Measurements from ENCODE around the gene ADAMTS18. TPM values are rescaled to one million over a fixed set of nuclear protein-coding genes. Genes with fewer than 3 reads are reported as not detected.

The ADAMTS18 gene
- total and polyA plus RNA-seq, 4 donors: under 0.01 to 0.17 TPM; not detected in 2

DNA sequence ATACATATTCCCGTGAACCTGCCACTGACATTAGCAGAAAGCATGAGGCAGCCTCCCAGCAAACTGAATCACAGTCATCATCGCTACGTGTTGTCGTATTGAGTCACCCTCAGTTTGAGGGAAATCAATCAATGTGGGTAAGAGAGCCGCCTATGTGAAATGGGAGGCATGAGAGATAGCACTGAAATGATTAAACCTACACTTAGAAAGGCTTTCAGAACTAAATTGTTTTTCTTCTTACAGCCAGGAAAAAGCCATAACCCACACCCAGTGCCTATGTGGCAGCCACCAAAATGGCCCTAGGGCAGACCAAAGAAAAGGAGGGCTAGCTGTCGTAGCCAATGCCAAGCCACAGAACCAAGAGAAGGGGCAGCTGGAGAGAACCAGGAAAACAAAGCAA lies 90.5 kb downstream of the ADAMTS18 start:
- no peak overlapping the region for H3K4me3 ChIP-seq (ENCODE audit: low read depth in 1 of 3, low read length in 3 of 3)
- H3K36me3 ChIP-seq (ENCODE audit: control insufficient read depth in 4 of 4, insufficient read depth in 3 of 4, low read depth in 1 of 4, low read length in 3 of 4): no peaks in the 10 kb centered on the region
- H3K9me3 ChIP-seq (ENCODE audit: control insufficient read depth in 4 of 4, low read length in 3 of 4): no peaks in the 10 kb centered on the region
- no peak for DNase-seq (ENCODE audit: low spot score)
- TF ChIP-seq RXRA (IDR thresholded peaks at IDR 0.05) (no peak), HNF4A (conservative IDR thresholded peaks at IDR 0.05) (no peak), HNF4G (IDR thresholded peaks at IDR 0.05) (no peak), YY1 (IDR thresholded peaks at IDR 0.05) (no peak), SP1 (IDR thresholded peaks at IDR 0.05) (no peak)
- H3K27ac ChIP-seq (ENCODE audit: low read depth in 1 of 2, low read length in 2 of 2): no peak overlapping the region
- no peaks in the 10 kb centered on the region for H3K4me1 ChIP-seq (ENCODE audit: control insufficient read depth in 4 of 4, insufficient read depth in 4 of 4, low read length in 3 of 4)
- WGBS: 78% methylated on average over 6 of the region's 6 CpGs
- H3K27me3 ChIP-seq (ENCODE audit: control insufficient read depth in 4 of 4, insufficient read depth in 4 of 4, low read length in 3 of 4): peaks cover 0 to 2% (median 0%) of the 10 kb centered on the region in 4 donors
- H3K9ac ChIP-seq (ENCODE audit: low read depth in 1 of 2, low read length in 2 of 2): no peak overlapping the region

DNA sequence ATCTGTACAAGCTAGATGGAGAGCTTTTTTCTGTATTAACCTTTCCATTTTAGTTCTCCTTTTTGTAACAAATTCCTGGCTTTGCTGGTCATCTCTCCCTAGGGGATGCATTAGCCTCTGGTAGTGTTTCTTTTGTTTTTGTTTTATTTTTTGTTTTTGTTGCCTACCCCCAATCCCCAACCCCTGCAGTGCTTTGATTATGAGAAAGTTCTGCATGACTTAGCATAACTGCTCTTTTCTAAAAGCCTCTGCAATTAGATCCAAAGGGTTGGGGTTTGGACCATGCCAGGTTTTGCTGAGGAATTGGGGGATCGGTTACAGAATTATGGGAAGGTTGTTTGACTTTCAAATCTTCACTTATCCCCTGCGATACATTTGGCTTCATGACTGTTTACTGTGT lies 98.2 kb downstream of the ADAMTS18 start:
- 67% methylated on average over 2 of the region's 2 CpGs for WGBS
- Histone ChIP-seq H3K27me3 (ENCODE audit: control insufficient read depth in 4 of 4, insufficient read depth in 4 of 4, low read length in 3 of 4) (no peaks in the 10 kb centered on the region), H3K4me3 (ENCODE audit: low read depth in 1 of 3, low read length in 3 of 3) (no peak overlapping the region), H3K4me1 (ENCODE audit: control insufficient read depth in 4 of 4, insufficient read depth in 4 of 4, low read length in 3 of 4) (no peaks in the 10 kb centered on the region), H3K36me3 (ENCODE audit: control insufficient read depth in 4 of 4, insufficient read depth in 3 of 4, low read depth in 1 of 4, low read length in 3 of 4) (no peaks in the 10 kb centered on the region), H3K9me3 (ENCODE audit: control insufficient read depth in 4 of 4, low read length in 3 of 4) (no peaks in the 10 kb centered on the region), H3K27ac (ENCODE audit: low read depth in 1 of 2, low read length in 2 of 2) (no peak overlapping the region), H3K9ac (ENCODE audit: low read depth in 1 of 2, low read length in 2 of 2) (no peak overlapping the region)
- TF ChIP-seq RAD21 (IDR thresholded peaks at IDR 0.05) (no peak), HNF4G (IDR thresholded peaks at IDR 0.05) (no peak), TAF1 (conservative IDR thresholded peaks at IDR 0.05) (no peak)
- no peak for DNase-seq (ENCODE audit: low spot score)

DNA sequence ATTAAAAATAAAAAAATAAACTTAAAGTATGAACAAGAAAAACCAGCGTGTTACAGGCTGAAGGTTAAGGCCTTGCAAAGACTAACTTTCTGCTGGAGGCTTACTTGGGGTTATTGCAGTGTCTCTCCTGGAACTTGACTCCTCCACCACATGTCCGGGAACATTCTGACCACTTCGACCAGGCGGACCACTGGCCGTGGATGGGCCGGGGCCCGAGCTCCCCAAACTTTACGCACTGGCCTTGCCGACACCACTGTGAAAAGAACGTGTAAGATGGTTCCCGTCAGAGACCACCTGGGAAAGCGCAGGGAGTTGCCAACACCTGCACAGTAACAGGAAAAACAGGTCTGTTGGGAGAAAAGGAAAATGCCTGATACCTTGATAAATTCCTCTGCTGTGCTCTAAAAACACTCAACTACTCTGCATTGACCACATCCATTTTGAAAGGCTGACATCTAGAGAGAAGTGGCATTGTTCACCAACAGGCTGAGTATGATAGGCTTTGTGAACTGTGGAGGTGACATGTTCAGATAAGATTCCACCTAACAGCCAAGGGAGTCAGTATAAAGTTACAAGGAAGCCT lies 99.1 kb downstream of the ADAMTS18 start:
- no peaks in the 10 kb centered on the region for H3K36me3 ChIP-seq (ENCODE audit: control insufficient read depth in 4 of 4, insufficient read depth in 3 of 4, low read depth in 1 of 4, low read length in 3 of 4)
- H3K9ac ChIP-seq (ENCODE audit: low read depth in 1 of 2, low read length in 2 of 2): no peak overlapping the region
- TF ChIP-seq NR2F2 (IDR thresholded peaks at IDR 0.05) (no peak), SP1 (IDR thresholded peaks at IDR 0.05) (no peak), EGR1 (IDR thresholded peaks at IDR 0.05; ENCODE audit: low read depth in 2 of 2) (no peak), RAD21 (IDR thresholded peaks at IDR 0.05) (no peak), YY1 (IDR thresholded peaks at IDR 0.05) (no peak), TAF1 (conservative IDR thresholded peaks at IDR 0.05) (no peak), FOXA1 (IDR thresholded peaks at IDR 0.05) (no peak), HNF4G (IDR thresholded peaks at IDR 0.05) (no peak), RXRA (IDR thresholded peaks at IDR 0.05) (no peak), JUND (IDR thresholded peaks at IDR 0.05) (no peak)
- TF ChIP-seq, protein P1, sequence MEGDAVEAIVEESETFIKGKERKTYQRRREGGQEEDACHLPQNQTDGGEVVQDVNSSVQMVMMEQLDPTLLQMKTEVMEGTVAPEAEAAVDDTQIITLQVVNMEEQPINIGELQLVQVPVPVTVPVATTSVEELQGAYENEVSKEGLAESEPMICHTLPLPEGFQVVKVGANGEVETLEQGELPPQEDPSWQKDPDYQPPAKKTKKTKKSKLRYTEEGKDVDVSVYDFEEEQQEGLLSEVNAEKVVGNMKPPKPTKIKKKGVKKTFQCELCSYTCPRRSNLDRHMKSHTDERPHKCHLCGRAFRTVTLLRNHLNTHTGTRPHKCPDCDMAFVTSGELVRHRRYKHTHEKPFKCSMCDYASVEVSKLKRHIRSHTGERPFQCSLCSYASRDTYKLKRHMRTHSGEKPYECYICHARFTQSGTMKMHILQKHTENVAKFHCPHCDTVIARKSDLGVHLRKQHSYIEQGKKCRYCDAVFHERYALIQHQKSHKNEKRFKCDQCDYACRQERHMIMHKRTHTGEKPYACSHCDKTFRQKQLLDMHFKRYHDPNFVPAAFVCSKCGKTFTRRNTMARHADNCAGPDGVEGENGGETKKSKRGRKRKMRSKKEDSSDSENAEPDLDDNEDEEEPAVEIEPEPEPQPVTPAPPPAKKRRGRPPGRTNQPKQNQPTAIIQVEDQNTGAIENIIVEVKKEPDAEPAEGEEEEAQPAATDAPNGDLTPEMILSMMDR (IDR thresholded peaks at IDR 0.05; ENCODE audit: low read depth, low read length, missing input control): no peak
- TF ChIP-seq, protein P2, sequence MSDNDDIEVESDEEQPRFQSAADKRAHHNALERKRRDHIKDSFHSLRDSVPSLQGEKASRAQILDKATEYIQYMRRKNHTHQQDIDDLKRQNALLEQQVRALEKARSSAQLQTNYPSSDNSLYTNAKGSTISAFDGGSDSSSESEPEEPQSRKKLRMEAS (IDR thresholded peaks at IDR 0.05): no peak
- no peaks in the 10 kb centered on the region for H3K27me3 ChIP-seq (ENCODE audit: control insufficient read depth in 4 of 4, insufficient read depth in 4 of 4, low read length in 3 of 4)
- H3K27ac ChIP-seq (ENCODE audit: low read depth in 1 of 2, low read length in 2 of 2): no peak overlapping the region
- DNase-seq (ENCODE audit: low spot score): no peak
- no peaks in the 10 kb centered on the region for H3K9me3 ChIP-seq (ENCODE audit: control insufficient read depth in 4 of 4, low read length in 3 of 4)
- H3K4me1 ChIP-seq (ENCODE audit: control insufficient read depth in 4 of 4, insufficient read depth in 4 of 4, low read length in 3 of 4): no peaks in the 10 kb centered on the region
- 82% methylated on average over 12 of the region's 12 CpGs for WGBS
- H3K4me3 ChIP-seq (ENCODE audit: low read depth in 1 of 3, low read length in 3 of 3): no peak overlapping the region

Data from liver (tissue), 9 donors.